RWPE1 (cell line): Measurements from ENCODE around the gene LCE1D.

Source experiments
- CTCF ChIA-PET: fragments of 350-600 bp; sonication (Branson Sonifier 250); formaldehyde crosslinking; extraction: SDS; loops from one replicate; lab custom pipeline; 2021; lab: Yijun Ruan, JAX
- POLR2A ChIA-PET: fragments of 400-600 bp; formaldehyde crosslinking; extraction: SDS; loops from one replicate; lab custom pipeline; 2020; ENCODE audit warnings: antibody characterized with exemption; ENCODE audit not compliant: low non-redundant PET; lab: Yijun Ruan, JAX
- DNase-seq: peaks from one replicate; pipeline ENCODE4 v3.0.0; 2012; ENCODE audit warnings: low spot score
- H3K27ac ChIP-seq: fragments of 450-650 bp; 2 replicates; pipeline ENCODE4 v1.5.1; 2017
- CTCF ChIP-seq: fragments of 450-650 bp; conservative IDR thresholded peaks from 2 replicates; pipeline ENCODE4 v1.5.1; 2017; ENCODE audit warnings: low read depth, mild to moderate bottlenecking

The LCE1D gene

DNA sequence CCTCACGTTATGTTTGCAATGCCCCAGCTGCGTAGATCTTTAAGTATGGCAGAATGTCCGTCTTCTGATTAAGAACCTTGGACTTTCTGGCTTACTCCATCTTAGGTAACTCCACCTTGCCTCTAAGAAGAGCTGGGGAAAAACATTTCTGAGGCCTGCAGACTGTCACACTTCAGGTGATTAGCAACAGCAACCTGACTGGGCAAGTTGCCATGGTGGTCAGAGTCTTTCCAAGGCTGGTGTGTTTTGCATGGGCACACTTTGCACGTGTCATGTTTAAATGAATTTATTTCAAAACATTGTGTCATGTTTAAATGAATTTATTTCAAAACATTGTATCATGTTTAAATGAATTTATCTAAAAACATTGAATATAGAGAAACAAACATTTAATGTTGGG, 37.9 kb upstream of the LCE1D start:
- no peak for DNase-seq
- H3K27ac ChIP-seq = no peak overlapping the region
- no peak for TF ChIP-seq CTCF
- CTCF ChIA-PET = interaction anchor here (0.5 to 0.7 kb wide), 2 partner anchors 23 to 29 kb away, joined by 3 read pairs; no protein-coding TSS in a partner anchor
- POLR2A ChIA-PET = no interaction called here

GRCh38 chr1:152759453-152760173, 36.9 kb upstream of the LCE1D start:
- TF ChIP-seq CTCF = no peak
- DNase-seq = peak; percentile 58
- POLR2A ChIA-PET = no interaction called here
- CTCF ChIA-PET = interaction anchor here (0.5 to 2.1 kb wide), 2 partner anchors 106 to 127 kb away, joined by 3 to 8 read pairs; no protein-coding TSS in a partner anchor
- H3K27ac ChIP-seq = peak overlapping the region; percentile 30

- no peak overlapping the region for H3K27ac ChIP-seq
- no peak for TF ChIP-seq CTCF
- ChIA-PET CTCF (interaction anchor here (2.1 kb wide), 1 partner anchor 107 kb away, joined by 8 read pairs; no protein-coding TSS in a partner anchor), POLR2A (no interaction called here)
- no peak for DNase-seq
Observed at GRCh38 chr1:152760551-152761190, 35.9 kb upstream of the LCE1D start.

- ChIA-PET POLR2A (no interaction called here), CTCF (interaction anchor here (0.6 to 2.1 kb wide), 2 partner anchors 108 to 271 kb away, joined by 4 to 8 read pairs; no protein-coding TSS in a partner anchor)
- no peak overlapping the region for H3K27ac ChIP-seq
- no peak for TF ChIP-seq CTCF
- no peak for DNase-seq
Observed at GRCh38 chr1:152761609-152762213, 34.8 kb upstream of the LCE1D start.

DNA sequence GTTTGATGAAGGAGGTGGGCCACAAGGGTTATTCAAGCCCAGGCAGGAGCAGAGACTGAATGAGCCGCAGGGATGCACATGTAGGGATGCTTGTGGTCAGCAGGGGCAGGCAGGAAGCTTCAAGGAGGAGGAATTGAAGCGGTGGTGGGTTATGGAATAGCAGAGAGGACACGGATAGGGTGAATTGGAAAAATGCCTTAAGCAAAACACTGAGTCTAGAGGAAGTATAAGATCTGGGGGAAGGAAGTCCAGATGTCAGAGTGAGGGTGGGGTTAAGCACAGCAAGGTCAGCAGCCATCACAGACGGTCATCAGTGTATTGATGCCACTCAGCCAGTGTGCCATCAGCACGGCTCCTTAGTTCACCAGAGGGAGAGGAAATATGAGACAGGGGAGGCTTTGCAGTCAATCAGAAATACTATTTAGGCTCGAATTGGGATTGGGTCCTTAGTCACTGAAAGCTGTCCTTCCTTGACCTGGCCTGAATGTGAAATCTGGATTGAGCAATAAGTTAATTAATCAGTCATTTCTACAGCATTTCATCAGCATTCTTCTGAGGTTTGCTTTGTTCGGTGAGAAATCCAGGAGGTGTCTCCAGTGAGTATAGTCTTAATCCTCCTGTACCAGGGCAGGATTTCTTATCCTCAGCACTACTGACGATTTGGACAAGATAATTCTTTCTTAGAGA, 27.5 kb upstream of the LCE1D start:
- DNase-seq = no peak
- TF ChIP-seq CTCF = no peak
- ChIA-PET CTCF (interaction anchor here (0.5 to 1.0 kb wide), 7 partner anchors 17 to 1837 kb away, joined by 3 to 4 read pairs (median 3); no protein-coding TSS in a partner anchor), POLR2A (no interaction called here)
- H3K27ac ChIP-seq = no peak overlapping the region

DNA sequence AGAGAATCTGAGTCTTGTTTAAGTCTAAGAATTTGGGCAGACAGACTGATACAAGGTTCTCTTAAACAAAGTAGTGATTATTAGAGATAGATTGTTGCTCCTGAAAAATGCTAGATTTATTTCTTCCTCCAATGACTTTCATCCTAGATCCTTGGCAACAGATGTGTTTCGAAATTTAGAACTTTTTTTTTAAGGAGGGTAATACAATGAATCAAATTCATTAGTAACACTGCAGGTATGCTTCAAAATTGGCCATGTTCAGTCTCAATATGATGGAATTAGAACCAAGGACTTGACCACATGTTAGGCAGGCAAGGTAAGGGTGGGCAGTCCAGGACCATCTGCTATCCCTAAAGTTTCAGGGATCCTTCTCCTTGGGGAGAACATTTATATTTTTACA, 26.1 kb upstream of the LCE1D start:
- POLR2A ChIA-PET = interaction anchor here (0.5 kb wide), 1 partner anchor 962 kb away, joined by 3 read pairs; no protein-coding TSS in a partner anchor
- H3K27ac ChIP-seq = no peak overlapping the region
- CTCF ChIA-PET = interaction anchor here (1.0 kb wide), 1 partner anchor 117 kb away, joined by 3 read pairs; no protein-coding TSS in a partner anchor
- DNase-seq = no peak
- TF ChIP-seq CTCF = no peak
